ENCODE data around the gene TMEM233. TPM values are rescaled to one million over a fixed set of nuclear protein-coding genes. Genes with fewer than 3 reads are reported as not detected.

TMEM233 gene
- total and polyA plus RNA-seq, 2 of the 8 experiments (the other 6 are each of a cell fraction or from before 2014, with no cell fraction given): 0.09 TPM

GRCh38 chr12:119613319-119613936 is 19.9 kb downstream of the TMEM233 start:
- Histone ChIP-seq H3K36me3 (ENCODE audit: control insufficient read depth in 2 of 4, insufficient read depth in 4 of 4, low read length in 3 of 4) (no peaks in the 10 kb centered on the region), H3K9ac (replicated peaks in 1 of 4; ENCODE audit: extremely low read depth in 1 of 4, low read depth in 3 of 4, low read length in 3 of 4) (no peak overlapping the region), H2BK15ac (ENCODE audit: low read length) (no peak overlapping the region), H3K23ac (ENCODE audit: insufficient read length) (no peak overlapping the region), H2BK12ac (ENCODE audit: low read depth, low read length) (no peak overlapping the region), H2BK5ac (ENCODE audit: low read depth, low read length) (no peak overlapping the region), H2AFZ (ENCODE audit: low read length) (no peak overlapping the region), H3K79me2 (ENCODE audit: control insufficient read depth in 1 of 2, insufficient read depth in 2 of 2, low read length in 2 of 2) (no peaks in the 10 kb centered on the region), H4K91ac (replicated peaks; ENCODE audit: insufficient read length, low read length) (no peak overlapping the region), H3K4me3 (ENCODE audit: extremely low read depth in 1 of 4, insufficient read depth in 2 of 4, low read depth in 3 of 4, low read length in 4 of 4) (no peak overlapping the region), H3K4me2 (ENCODE audit: insufficient read depth in 1 of 2, low read depth in 2 of 2, low read length in 2 of 2) (no peak overlapping the region), H3K56ac (replicated peaks; ENCODE audit: insufficient read length, low read depth, low read length) (no peak overlapping the region), H2BK120ac (replicated peaks; ENCODE audit: low read depth, low read length) (no peak overlapping the region), H3K4me1 (replicated peaks in 1 of 4; ENCODE audit: control insufficient read depth in 3 of 4, insufficient read depth in 4 of 4, low read length in 3 of 4) (no peaks in the 10 kb centered on the region), H2AK5ac (ENCODE audit: low read depth, low read length) (no peak overlapping the region), H4K5ac (ENCODE audit: insufficient read length, low read depth, low read length) (no peak overlapping the region), H4K20me1 (replicated peaks in 1 of 2; ENCODE audit: control insufficient read depth in 1 of 2, insufficient read depth in 2 of 2, low read length in 2 of 2) (no peaks in the 10 kb centered on the region), H2BK20ac (ENCODE audit: low read length) (no peak overlapping the region), H3K18ac (ENCODE audit: extremely low read depth, low read length) (no peak overlapping the region), H3K23me2 (ENCODE audit: low read depth, low read length) (no peaks in the 10 kb centered on the region), H3K9me3 (ENCODE audit: insufficient read depth in 2 of 2, low read depth in 1 of 2, low read length in 1 of 2) (peaks cover 16 to 19% of the 10 kb centered on the region in 2 experiments), H3K79me1 (ENCODE audit: low read depth, low read length) (no peaks in the 10 kb centered on the region), H3K4ac (replicated peaks; ENCODE audit: insufficient read length, low read depth, low read length) (no peak overlapping the region), H3K27ac (ENCODE audit: low read depth, low read length) (no peak overlapping the region), H3K14ac (ENCODE audit: insufficient read length) (no peak overlapping the region), H4K8ac (ENCODE audit: extremely low read depth, insufficient read depth, low read length) (no peak overlapping the region), H3K27me3 (replicated peaks in 1 of 4; ENCODE audit: control insufficient read depth in 3 of 4, extremely low read depth in 1 of 4, insufficient read depth in 3 of 4, low read length in 3 of 4) (no peaks in the 10 kb centered on the region)
- ChIA-PET POLR2A (ENCODE audit: partially characterized antibody) (no interaction called here), CTCF (ENCODE audit: partially characterized antibody) (interaction anchor here (1.4 to 1.8 kb wide), 2 partner anchors 30 to 378 kb away, joined by 5 to 7 read pairs; no protein-coding TSS in a partner anchor)
- no peak for DNase-seq (ENCODE audit: low read depth in 1 of 2, low spot score in 2 of 2)
- 87% methylated on average over 9 of the region's 9 CpGs; no CpG with 5 or more reads in 1 of the 2 experiments for WGBS, 2 experiments (ENCODE audit: extremely low coverage in 1 of 2, insufficient coverage in 1 of 2, insufficient read length in 1 of 2, insufficient replicate concordance in 2 of 2, low coverage in 1 of 2, low lambda C conversion rate in 2 of 2, missing lambda C conversion rate in 1 of 2)
- FAIRE-seq: no peak
- TF ChIP-seq RBBP5 (IDR thresholded peaks at IDR 0.05; ENCODE audit: borderline replicate concordance, low read depth, low read length): no peak
- TF ChIP-seq, protein P1, sequence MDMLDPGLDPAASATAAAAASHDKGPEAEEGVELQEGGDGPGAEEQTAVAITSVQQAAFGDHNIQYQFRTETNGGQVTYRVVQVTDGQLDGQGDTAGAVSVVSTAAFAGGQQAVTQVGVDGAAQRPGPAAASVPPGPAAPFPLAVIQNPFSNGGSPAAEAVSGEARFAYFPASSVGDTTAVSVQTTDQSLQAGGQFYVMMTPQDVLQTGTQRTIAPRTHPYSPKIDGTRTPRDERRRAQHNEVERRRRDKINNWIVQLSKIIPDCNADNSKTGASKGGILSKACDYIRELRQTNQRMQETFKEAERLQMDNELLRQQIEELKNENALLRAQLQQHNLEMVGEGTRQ (IDR thresholded peaks at IDR 0.05; ENCODE audit: low read length): no peak
- TF ChIP-seq CEBPB (IDR thresholded peaks at IDR 0.05; ENCODE audit: low read depth, low read length): no peak
- no peak for TF ChIP-seq SRF (IDR thresholded peaks at IDR 0.05; ENCODE audit: low read depth, low read length)
- no peak for TF ChIP-seq POLR2A (IDR thresholded peaks at IDR 0.05; ENCODE audit: control extremely low read depth in 1 of 2, low read depth in 2 of 2, low read length in 2 of 2)
- no peak for TF ChIP-seq KDM5A (IDR thresholded peaks at IDR 0.05; ENCODE audit: low read length)
- TF ChIP-seq, protein P2, sequence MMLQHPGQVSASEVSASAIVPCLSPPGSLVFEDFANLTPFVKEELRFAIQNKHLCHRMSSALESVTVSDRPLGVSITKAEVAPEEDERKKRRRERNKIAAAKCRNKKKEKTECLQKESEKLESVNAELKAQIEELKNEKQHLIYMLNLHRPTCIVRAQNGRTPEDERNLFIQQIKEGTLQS (IDR thresholded peaks at IDR 0.05; ENCODE audit: insufficient read depth, low read depth, low read length): no peak
- TF ChIP-seq SAP30 (IDR thresholded peaks at IDR 0.05; ENCODE audit: insufficient read depth, insufficient replicate concordance, low read length): no peak
- no peak for TF ChIP-seq SUZ12 (IDR thresholded peaks at IDR 0.05; ENCODE audit: low read length)
- no peak for TF ChIP-seq ZNF274 (IDR thresholded peaks at IDR 0.05; ENCODE audit: borderline replicate concordance, extremely low read depth, low read length)
- TF ChIP-seq SIX5 (IDR thresholded peaks at IDR 0.05; ENCODE audit: low read depth, low read length): no peak
- no peak for TF ChIP-seq SP2 (IDR thresholded peaks at IDR 0.05; ENCODE audit: low read length)
